Peyer's patch (tissue), 4 donors: Measurements from ENCODE around the gene EEF1AKMT3.

Experiments
- POLR2A ChIP-seq, 2 donors: fragments of 450-650 bp; IDR thresholded peaks; one replicate each; pipeline ENCODE4 v1.5.1; 2017; ENCODE audit warnings: antibody characterized with exemption in 2 of 2, mild to moderate bottlenecking in 2 of 2, moderate library complexity in 2 of 2
- TF ChIP-seq, protein P1 (sequence below), 6 experiments: fragments of 450-650 bp in 4 of 6; fragments of 200-600 bp in 2 of 6; sonication (generic) in 1 of 6; IDR thresholded peaks; one replicate each; pipeline ENCODE4 v1.5.1; 2017 to 2019; ENCODE audit warnings: antibody characterized with exemption in 6 of 6, mild to moderate bottlenecking in 3 of 6, moderate library complexity in 1 of 6

DNA sequence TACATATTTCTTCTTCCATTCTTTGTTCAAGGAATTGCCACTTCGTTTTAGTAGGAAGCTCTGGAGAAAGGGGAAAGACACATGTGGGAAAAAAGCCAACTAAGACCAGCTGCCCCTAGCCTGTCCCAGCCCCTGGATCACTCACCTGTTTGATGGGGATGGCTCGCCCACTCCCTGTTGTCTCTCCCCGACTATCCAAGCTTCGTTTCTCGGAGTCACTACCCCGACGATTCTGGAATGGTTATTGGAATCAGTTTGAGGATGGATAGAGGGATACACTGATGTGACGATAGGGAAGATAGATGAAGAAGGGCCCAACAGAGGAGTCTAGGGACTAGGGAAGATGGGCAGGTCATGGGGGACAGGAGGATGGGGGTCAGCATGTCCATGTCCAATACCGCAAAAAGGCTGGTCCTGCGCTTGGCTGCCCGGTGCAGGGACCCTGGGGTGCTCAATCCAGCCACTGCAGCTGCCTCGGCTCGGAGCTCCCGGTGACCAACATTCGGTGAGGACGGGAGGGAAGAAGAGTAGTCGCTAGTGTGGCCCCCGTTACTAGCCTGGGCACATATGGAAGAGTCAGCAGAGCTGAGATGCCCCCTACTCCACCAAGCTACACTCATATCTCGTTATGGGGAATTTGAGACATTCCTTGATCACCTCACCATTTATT, 40.9 kb upstream of the EEF1AKMT3 start:
- TF ChIP-seq, protein P1, sequence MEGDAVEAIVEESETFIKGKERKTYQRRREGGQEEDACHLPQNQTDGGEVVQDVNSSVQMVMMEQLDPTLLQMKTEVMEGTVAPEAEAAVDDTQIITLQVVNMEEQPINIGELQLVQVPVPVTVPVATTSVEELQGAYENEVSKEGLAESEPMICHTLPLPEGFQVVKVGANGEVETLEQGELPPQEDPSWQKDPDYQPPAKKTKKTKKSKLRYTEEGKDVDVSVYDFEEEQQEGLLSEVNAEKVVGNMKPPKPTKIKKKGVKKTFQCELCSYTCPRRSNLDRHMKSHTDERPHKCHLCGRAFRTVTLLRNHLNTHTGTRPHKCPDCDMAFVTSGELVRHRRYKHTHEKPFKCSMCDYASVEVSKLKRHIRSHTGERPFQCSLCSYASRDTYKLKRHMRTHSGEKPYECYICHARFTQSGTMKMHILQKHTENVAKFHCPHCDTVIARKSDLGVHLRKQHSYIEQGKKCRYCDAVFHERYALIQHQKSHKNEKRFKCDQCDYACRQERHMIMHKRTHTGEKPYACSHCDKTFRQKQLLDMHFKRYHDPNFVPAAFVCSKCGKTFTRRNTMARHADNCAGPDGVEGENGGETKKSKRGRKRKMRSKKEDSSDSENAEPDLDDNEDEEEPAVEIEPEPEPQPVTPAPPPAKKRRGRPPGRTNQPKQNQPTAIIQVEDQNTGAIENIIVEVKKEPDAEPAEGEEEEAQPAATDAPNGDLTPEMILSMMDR (IDR thresholded peaks at IDR 0.05) = no peak
- no peak for TF ChIP-seq POLR2A (IDR thresholded peaks at IDR 0.05)
